GM12878 (cell line): Measurements from ENCODE around the gene ADCY10. TPM values are rescaled to one million over a fixed set of nuclear protein-coding genes. Genes with fewer than 3 reads are reported as not detected.

Source experiments
- ATAC-seq: fragments of 200-7000 bp; cut with Tn5 transposase; 3 replicates; pipeline ENCODE4 v1.9.1; 2020; ENCODE audit warnings: mild to moderate bottlenecking, moderate library complexity
- BruUV-seq: library from RNA; stranded (reverse); fragments of 400-500 nt; replicated peaks from 2 replicates; lab custom pipeline; 2021; lab: Mats Ljungman, UMichigan
- CTCF ChIA-PET: fragments of 300-600 bp; sonication (Branson Sonifier 250); formaldehyde crosslinking; extraction: SDS; loops from one replicate; lab custom pipeline; 2021; ENCODE audit warnings: inconsistent platforms; lab: Yijun Ruan, JAX
- POLR2A ChIA-PET: fragments of 350-600 bp; formaldehyde crosslinking; extraction: SDS; loops from one replicate; lab custom pipeline; 2021; ENCODE audit warnings: inconsistent platforms; lab: Charles Lee
- RAD21 ChIA-PET: fragments of 300-600 bp; sonication (Branson Sonifier 250); formaldehyde crosslinking; loops from one replicate; lab custom pipeline; 2023; ENCODE audit warnings: antibody characterized with exemption; ENCODE audit not compliant: unreplicated experiment; lab: Charles Lee
- SMC1A ChIA-PET: fragments of 300-600 bp; sonication (Branson Sonifier 250); formaldehyde crosslinking; loops from one replicate; lab custom pipeline; 2023; ENCODE audit not compliant: unreplicated experiment, uncharacterized antibody; lab: Charles Lee
- DNase-seq: peaks from one replicate; pipeline ENCODE4 v3.0.0-alpha.2; 2011; ENCODE audit warnings: low read depth, low spot score
- FAIRE-seq: peaks from 3 replicates; lab custom pipeline; 2011; peaks lifted over from hg19 to GRCh38; lab: Jason Lieb, UNC
- H2AFZ ChIP-seq: 2 replicates; pipeline ENCODE4 v1.6.0; 2011; ENCODE audit warnings: low read depth, low read length, control low read depth; ENCODE audit not compliant: control insufficient read depth
- H3K27ac ChIP-seq: 2 replicates; pipeline ENCODE4 v1.5.1; 2011; ENCODE audit warnings: control low read depth; ENCODE audit not compliant: control insufficient read depth, insufficient read depth
- H3K27me3 ChIP-seq, 2 experiments: replicated peaks in 1 of 2; 2 replicates each; pipeline versions ENCODE4 v1.6.0 to v1.6.1; 2011; ENCODE audit warnings: low read length in 1 of 2; ENCODE audit not compliant: control insufficient read depth in 2 of 2, insufficient read depth in 2 of 2
- H3K36me3 ChIP-seq, 2 experiments: 2 replicates each; pipeline ENCODE4 v1.5.1; 2011; ENCODE audit warnings: low read length in 1 of 2; ENCODE audit not compliant: control insufficient read depth in 2 of 2, insufficient read depth in 2 of 2
- H3K4me1 ChIP-seq: 2 replicates; pipeline ENCODE4 v1.6.1; 2011; ENCODE audit warnings: mild to moderate bottlenecking, low read length, moderate library complexity, mixed read lengths; ENCODE audit not compliant: control insufficient read depth, insufficient read depth
- H3K4me2 ChIP-seq: 2 replicates; pipeline ENCODE4 v1.6.0; 2011; ENCODE audit warnings: control low read depth; ENCODE audit not compliant: control insufficient read depth, insufficient read depth
- H3K4me3 ChIP-seq: fragments of 200-600 bp; sonication (generic); 2 replicates; pipeline ENCODE4 v1.5.1; 2016
- H3K79me2 ChIP-seq: 2 replicates; pipeline ENCODE4 v1.6.0; 2011; ENCODE audit warnings: low read length; ENCODE audit not compliant: control insufficient read depth, insufficient read depth
- H3K9ac ChIP-seq: 2 replicates; pipeline ENCODE4 v1.8.0; 2011; ENCODE audit warnings: low read length, control low read depth, mixed read lengths; ENCODE audit not compliant: control insufficient read depth, insufficient read depth
- H3K9me3 ChIP-seq: replicated peaks from 3 replicates; pipeline ENCODE4 v1.5.1; 2011; ENCODE audit warnings: mild to moderate bottlenecking, low read length; ENCODE audit not compliant: control insufficient read depth, insufficient read depth
- H4K20me1 ChIP-seq: 2 replicates; pipeline ENCODE4 v1.6.0; 2011; ENCODE audit not compliant: control insufficient read depth, insufficient read depth
- ELK1 ChIP-seq: IDR thresholded peaks from 2 replicates; pipeline ENCODE4 v1.6.1; 2012; ENCODE audit warnings: low read depth, low read length, improper control_type of control experiment
- MEF2A ChIP-seq: IDR thresholded peaks from 2 replicates; pipeline ENCODE4 v1.6.1; 2011; ENCODE audit warnings: low read depth, mild to moderate bottlenecking, low read length, moderate library complexity; ENCODE audit not compliant: insufficient read depth
- MLLT1 ChIP-seq: fragments of 450-650 bp; IDR thresholded peaks from 2 replicates; pipeline ENCODE4 v1.6.1; 2016; ENCODE audit warnings: mild to moderate bottlenecking
- MYC ChIP-seq: IDR thresholded peaks from 2 replicates; pipeline ENCODE4 v1.6.1; 2011; ENCODE audit warnings: mild to moderate bottlenecking, low read length, moderate library complexity, inconsistent platforms; ENCODE audit not compliant: insufficient read depth, insufficient replicate concordance, insufficient read length, severe bottlenecking
- PBX3 ChIP-seq: IDR thresholded peaks from 2 replicates; pipeline ENCODE4 v1.6.1; 2011; ENCODE audit warnings: mild to moderate bottlenecking, low read depth, low read length, moderate library complexity; ENCODE audit not compliant: insufficient replicate concordance
- POLR2AphosphoS2 ChIP-seq: IDR thresholded peaks from 2 replicates; pipeline ENCODE4 v1.6.1; 2011; ENCODE audit warnings: low read depth, mild to moderate bottlenecking, low read length, improper control_type of control experiment, moderate library complexity
- POU2F2 ChIP-seq: IDR thresholded peaks from 3 replicates; pipeline ENCODE4 v1.6.1; 2011; ENCODE audit warnings: low read depth, mild to moderate bottlenecking, low read length, borderline replicate concordance
- SMAD5 ChIP-seq: IDR thresholded peaks from 2 replicates; pipeline ENCODE4 v1.6.1; 2016; ENCODE audit warnings: antibody characterized with exemption, low read depth
- SUPT20H ChIP-seq: IDR thresholded peaks from 2 replicates; pipeline ENCODE4 v1.6.1; 2011; ENCODE audit warnings: low read depth, mild to moderate bottlenecking, low read length, moderate library complexity, borderline replicate concordance; ENCODE audit not compliant: control insufficient read depth
- SUZ12 ChIP-seq: fragments of 200-600 bp; sonication (generic); IDR thresholded peaks from one replicate; pipeline ENCODE4 v1.6.1; 2018; ENCODE audit warnings: antibody characterized with exemption, mild to moderate bottlenecking; ENCODE audit not compliant: unreplicated experiment
- USF2 ChIP-seq: IDR thresholded peaks from 2 replicates; pipeline ENCODE4 v1.6.1; 2011; ENCODE audit warnings: low read depth, low read length, improper control_type of control experiment, borderline replicate concordance
- ZBED1 ChIP-seq: IDR thresholded peaks from 2 replicates; pipeline ENCODE4 v1.6.1; 2016; ENCODE audit warnings: borderline replicate concordance
- ZNF622 ChIP-seq: fragments of 450-650 bp; IDR thresholded peaks from 2 replicates; pipeline ENCODE4 v1.6.1; 2017; ENCODE audit warnings: mild to moderate bottlenecking, inconsistent platforms
- ZZZ3 ChIP-seq: IDR thresholded peaks from 2 replicates; pipeline ENCODE4 v1.6.1; 2011; ENCODE audit warnings: low read depth; ENCODE audit not compliant: control insufficient read depth, insufficient read length
- WGBS: methylation state at CpG from one replicate; pipeline ENCODE4 v1.1.6; 2016; ENCODE audit warnings: low lambda C conversion rate; ENCODE audit not compliant: insufficient replicate concordance, insufficient coverage; ENCODE audit errors: missing lambda C conversion rate; 5-methylcytosine and 5-hydroxymethylcytosine counted together
- in situ Hi-C: fragments of 300-500 bp; cut with MboI; formaldehyde crosslinking; loops from 9 replicates; pipeline ENCODE4 v1.14.3; 2018; ENCODE audit warnings: mixed read lengths
- intact Hi-C: fragments of 100-400 bp; cut with micrococcal nuclease; formaldehyde crosslinking; loops from one replicate; pipeline ENCODE4 v1.14.2; 2022; ENCODE audit not compliant: unreplicated experiment
- polyA plus RNA-seq, 11 experiments: library from polyadenylated mRNA; depleted of rRNA in 4 of 11; unstranded in 6 of 11; stranded (reverse) in 5 of 11; fragments of >200 nt; fragmentation: Nextera tagmentation in 4 of 11; fragmentation: Illumina TruSeq in 1 of 11; extraction: Ambion mirVana in 4 of 11; extraction: Trizol in 1 of 11; gene quantifications; 1 replicate in 1 of 11; 2 replicates in 10 of 11; pipeline versions ENCODE4 v1.2.1 to v1.2.3, GENCODE V29; 2011 to 2016; ENCODE audit warnings: inconsistent platforms in 2 of 11, missing spikeins in 2 of 11, low read depth in 1 of 11
- total RNA-seq, 4 experiments: library from RNA; depleted of rRNA in 3 of 4; stranded (reverse); fragments of >200 nt in 3 of 4; fragmentation: Illumina TruSeq in 1 of 4; extraction: Trizol in 1 of 4; gene quantifications; 2 replicates each; pipeline versions ENCODE4 v1.2.1 to v1.2.3, GENCODE V29; 2013 to 2021
- TF ChIP-seq, protein P1 (sequence below): fragments of 450-650 bp; formaldehyde crosslinking; IDR thresholded peaks from 2 replicates; pipeline ENCODE4 v1.4.0; 2020; ENCODE audit warnings: mild to moderate bottlenecking, moderate library complexity

The ADCY10 gene
- total and polyA plus RNA-seq, 10 of the 15 experiments (the other 5 are each of a cell fraction or from before 2014, with no cell fraction given) = 0.13 to 0.22 TPM; not detected in 8

GRCh38 chr1:167928457-167928852 lies 14.5 kb upstream of the ADCY10 start:
- ChIA-PET CTCF (interaction anchor here (1.3 to 1.6 kb wide), 2 partner anchors 30 to 154 kb away, joined by 4 to 5 read pairs; no protein-coding TSS in a partner anchor), POLR2A (interaction anchor here (1.3 to 2.2 kb wide), 3 partner anchors 8 to 213 kb away, joined by 3 to 20 read pairs (median 3); partner anchors contain the start of genes DCAF6 and MPC2), SMC1A (interaction anchor here (1.0 to 1.8 kb wide), 6 partner anchors 10 to 73 kb away, joined by 3 to 9 read pairs (median 3); partner anchors contain the start of gene ADCY10), RAD21 (interaction anchor here (0.7 to 1.6 kb wide), 4 partner anchors 8 to 252 kb away, joined by 3 to 12 read pairs (median 6); partner anchors contain the start of genes DCAF6 and MPC2)
- TF ChIP-seq MYC = no peak
- TF ChIP-seq MLLT1 = no peak
- TF ChIP-seq ELK1 = no peak
- no peak for TF ChIP-seq SUPT20H
- no peak for TF ChIP-seq MEF2A
- TF ChIP-seq USF2 = no peak
- TF ChIP-seq ZNF622 = no peak
- TF ChIP-seq ZBED1 = no peak
- no peak for TF ChIP-seq SUZ12
- no peak for TF ChIP-seq POU2F2
- TF ChIP-seq ZZZ3 = no peak
- no peak for TF ChIP-seq SMAD5
- TF ChIP-seq PBX3 = no peak
- TF ChIP-seq, protein P1, sequence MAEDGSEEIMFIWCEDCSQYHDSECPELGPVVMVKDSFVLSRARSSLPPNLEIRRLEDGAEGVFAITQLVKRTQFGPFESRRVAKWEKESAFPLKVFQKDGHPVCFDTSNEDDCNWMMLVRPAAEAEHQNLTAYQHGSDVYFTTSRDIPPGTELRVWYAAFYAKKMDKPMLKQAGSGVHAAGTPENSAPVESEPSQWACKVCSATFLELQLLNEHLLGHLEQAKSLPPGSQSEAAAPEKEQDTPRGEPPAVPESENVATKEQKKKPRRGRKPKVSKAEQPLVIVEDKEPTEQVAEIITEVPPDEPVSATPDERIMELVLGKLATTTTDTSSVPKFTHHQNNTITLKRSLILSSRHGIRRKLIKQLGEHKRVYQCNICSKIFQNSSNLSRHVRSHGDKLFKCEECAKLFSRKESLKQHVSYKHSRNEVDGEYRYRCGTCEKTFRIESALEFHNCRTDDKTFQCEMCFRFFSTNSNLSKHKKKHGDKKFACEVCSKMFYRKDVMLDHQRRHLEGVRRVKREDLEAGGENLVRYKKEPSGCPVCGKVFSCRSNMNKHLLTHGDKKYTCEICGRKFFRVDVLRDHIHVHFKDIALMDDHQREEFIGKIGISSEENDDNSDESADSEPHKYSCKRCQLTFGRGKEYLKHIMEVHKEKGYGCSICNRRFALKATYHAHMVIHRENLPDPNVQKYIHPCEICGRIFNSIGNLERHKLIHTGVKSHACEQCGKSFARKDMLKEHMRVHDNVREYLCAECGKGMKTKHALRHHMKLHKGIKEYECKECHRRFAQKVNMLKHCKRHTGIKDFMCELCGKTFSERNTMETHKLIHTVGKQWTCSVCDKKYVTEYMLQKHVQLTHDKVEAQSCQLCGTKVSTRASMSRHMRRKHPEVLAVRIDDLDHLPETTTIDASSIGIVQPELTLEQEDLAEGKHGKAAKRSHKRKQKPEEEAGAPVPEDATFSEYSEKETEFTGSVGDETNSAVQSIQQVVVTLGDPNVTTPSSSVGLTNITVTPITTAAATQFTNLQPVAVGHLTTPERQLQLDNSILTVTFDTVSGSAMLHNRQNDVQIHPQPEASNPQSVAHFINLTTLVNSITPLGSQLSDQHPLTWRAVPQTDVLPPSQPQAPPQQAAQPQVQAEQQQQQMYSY (CRISPR knock-in tag) = no peak
- TF ChIP-seq POLR2AphosphoS2 = no peak
- Histone ChIP-seq H3K79me2 (peaks cover 25% of the 10 kb centered on the region), H3K9me3 (no peaks in the 10 kb centered on the region), H3K9ac (no peak overlapping the region), H3K36me3 (no peaks in the 10 kb centered on the region; a peak in 1 of 4 replicates), H3K4me1 (peaks cover 5% of the 10 kb centered on the region; the same call in 1 of the 2 replicates), H3K27ac (no peak overlapping the region), H3K27me3 (no peaks in the 10 kb centered on the region), H3K4me2 (no peak overlapping the region), H3K4me3 (no peak overlapping the region), H4K20me1 (no peaks in the 10 kb centered on the region), H2AFZ (no peak overlapping the region)
- intact Hi-C loops (no loop called here), in situ Hi-C loops (no loop called here)
- BruUV-seq = no TSS peak
- WGBS = 95% methylated on average over 2 of the region's 2 CpGs
- DNase-seq (no peak), FAIRE-seq (no peak), ATAC-seq (no peak)
